T-helper 2 cell (primary cell): Measurements from ENCODE around the gene CDKN2D.
A peak's percentile ranks its signal among the peaks of the same experiment; 100 is the strongest.
"Not testable (repeated sequence)": the region's sequence is repeated elsewhere in the genome, so short reads cannot be mapped to it uniquely, and the experiment has no call there.

Source experiments
- DNase-seq, 5 experiments: peaks; one replicate each; pipeline versions ENCODE4 v3.0.0 to v3.0.0-alpha.2; 2012 to 2022

The CDKN2D gene

DNA sequence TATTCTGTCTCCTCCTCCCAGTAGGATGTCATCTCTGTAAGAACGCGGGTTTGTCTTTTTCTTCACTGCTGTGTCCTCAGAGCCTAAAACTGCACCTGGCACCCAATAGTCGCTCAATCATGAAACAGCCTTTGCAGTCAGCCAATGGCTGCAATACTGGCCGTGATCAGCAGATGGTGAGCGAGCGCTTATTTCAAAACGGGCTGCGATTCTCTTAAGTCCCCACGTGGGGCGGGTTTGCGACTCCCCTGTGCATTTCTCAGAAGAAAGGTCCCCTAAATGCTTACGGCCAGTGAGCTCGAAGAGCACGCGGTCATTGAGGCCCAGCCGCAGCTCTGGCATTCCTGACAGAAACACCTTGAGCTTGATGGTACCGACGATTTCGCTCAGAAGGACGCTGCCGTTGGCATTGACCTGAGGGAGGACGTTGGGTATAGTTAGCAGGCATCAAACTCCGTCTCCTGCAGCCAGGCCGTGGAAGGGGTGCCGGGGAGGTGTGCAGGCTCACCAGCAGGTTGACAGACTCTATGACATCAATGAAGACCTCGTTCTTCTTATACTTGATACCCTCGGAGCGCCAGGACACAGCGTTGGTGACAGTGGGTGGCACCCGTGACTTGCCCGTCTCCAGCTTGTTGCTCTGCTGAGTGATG lies 12.3 kb upstream of the CDKN2D start:
- DNase-seq = peak; percentile 67 to 90 (median 80)

DNA sequence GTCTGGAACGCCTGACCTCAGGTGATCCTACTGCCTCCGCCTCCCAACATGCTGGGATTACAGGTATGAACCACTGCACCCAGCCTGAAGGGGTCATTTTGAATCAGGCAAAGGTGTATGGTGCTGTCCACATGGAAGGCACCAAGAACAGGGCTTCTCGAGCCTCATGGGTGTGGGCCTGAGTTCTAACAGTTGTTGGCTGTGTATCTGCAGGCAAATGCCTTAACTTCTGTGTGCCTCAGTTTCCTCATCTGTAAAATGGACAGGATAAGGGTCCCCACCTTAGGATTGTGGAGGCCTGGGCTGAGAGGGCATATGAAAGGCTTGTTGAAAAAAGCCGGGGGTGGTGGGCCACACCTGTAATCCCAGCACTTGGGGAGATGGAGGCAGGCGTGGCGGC lies 9.2 kb upstream of the CDKN2D start:
- no peak for DNase-seq

DNA sequence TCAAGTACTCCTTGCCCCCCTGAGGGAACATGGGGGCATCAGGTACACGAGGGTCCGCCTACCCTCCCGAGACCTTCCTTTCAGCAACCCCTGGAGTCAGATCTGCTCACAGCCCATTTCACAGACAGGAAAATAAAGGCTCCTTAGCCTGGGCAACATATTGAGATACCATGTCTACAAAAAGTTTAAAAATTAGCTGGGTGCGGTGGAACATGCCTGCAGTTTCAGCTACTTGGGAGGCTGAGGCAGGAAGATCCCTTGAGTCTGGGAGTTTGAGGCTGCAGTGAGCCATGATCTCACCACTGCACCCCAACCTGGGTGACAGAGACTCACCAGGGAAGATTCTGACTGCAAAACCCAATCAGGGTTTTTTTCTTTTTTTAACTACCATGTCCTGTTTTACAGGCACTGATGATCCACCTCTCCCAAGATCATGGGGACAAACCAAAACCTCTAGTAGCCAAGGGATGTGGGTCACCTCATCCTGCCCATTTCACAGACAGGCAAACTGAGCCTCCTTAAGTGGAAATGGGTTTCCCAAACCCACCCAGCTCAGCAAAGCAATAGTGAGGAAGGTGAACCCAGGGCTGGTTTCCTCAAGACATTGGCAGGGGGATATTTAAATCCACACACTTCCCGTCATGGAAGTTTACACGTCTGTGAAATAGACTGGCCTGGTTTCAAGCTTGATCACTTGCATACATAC lies 6.4 kb upstream of the CDKN2D start:
- DNase-seq = no peak

DNA sequence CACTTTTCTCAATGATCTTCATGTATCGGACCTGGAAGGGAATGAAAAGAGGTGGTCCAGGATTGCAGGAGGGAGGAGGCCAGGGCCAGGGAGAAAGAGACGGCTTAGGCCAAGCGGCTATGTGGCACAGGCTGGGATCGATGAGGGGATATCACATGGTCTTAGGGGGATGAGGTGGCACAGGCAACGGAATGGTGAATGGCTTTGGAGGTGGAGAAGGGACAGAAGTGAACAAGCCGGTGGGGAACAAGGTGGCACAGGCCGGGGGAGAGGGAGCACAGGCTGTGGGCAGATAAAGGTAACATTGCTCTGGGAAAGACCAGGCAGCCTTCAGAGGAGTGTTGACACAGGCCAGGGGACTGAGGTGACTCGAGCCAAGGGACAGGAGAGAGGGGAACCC lies 5.7 kb upstream of the CDKN2D start:
- DNase-seq = no peak

DNA sequence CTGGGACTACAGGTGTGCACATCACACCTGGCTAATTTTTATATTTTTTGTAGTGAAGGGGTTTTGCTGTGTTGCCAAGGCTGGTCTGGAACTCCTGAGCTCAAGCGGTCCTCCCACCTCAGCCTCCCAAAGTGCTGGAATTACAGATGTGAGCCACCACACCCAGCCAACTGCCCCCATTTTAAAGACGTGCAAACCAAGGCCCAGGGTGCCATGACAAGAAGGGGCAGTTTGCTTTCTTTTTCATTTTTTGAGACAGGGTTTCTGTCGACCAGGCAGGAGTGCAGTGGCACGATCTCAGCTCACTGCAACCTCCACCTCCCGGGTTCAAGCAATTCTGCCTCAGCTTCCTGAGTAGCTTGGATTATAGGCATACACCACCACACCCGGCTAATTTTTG lies 5.0 kb upstream of the CDKN2D start:
- not testable (repeated sequence) for DNase-seq

DNA sequence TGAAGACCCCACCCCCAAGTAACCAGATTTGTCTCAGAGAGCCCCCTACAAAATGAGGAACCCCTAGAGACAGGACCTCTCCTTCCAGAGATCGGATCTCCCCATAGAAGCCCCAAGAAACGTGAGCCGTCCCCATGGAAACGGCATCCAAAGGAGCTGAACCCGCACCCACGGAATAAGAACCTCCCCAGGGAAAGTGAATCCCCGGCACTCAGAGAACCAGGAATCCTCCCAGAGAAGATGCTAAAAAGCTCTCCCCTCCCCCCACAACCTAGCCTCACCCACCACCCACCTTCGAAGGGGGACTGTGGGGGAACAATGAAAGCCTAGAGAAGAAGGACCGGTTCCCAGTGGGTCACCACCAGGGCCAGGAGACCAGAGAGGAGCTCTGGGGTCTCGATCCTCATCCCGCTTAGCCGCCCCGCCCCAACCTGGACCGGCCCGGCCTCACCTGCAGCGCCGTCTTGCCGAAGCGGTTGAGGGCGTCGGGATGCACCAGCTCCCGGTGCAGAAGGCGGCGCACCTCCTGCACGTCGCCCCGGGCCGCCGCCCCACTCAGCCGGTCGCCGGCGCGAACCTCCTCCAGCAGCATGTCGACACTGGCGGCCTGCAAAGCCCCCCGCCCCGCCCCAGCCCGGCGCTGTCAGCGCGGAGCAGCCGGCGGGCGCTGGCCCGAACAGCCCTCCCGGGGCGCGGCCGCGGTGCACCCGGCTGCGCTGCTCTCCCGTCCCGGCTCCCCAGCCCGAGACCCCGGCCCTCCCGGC lies 535 bp downstream of the CDKN2D start:
- peak in 4 of 5 experiments; percentile 37 to 85 (median 64) for DNase-seq

DNA sequence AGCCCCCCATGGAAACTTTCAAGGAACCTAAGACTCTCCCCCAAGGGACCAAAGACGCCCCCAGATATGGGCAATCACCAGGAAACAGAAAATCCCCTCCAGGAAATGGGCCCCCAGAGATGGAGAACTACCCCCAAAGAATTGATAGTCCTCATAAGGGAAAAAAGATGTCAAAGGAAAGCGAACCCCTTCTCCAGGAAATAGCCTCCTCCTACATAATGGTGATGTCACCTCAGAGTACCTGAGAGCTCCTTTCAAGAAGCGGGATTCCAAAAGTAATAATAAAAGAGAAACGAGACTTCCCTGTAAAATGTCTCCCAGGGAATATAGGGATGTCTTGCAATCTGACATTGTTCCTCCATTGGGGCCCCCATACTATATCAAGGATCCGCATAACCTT lies 1.1 kb downstream of the CDKN2D start:
- DNase-seq = no peak

DNA sequence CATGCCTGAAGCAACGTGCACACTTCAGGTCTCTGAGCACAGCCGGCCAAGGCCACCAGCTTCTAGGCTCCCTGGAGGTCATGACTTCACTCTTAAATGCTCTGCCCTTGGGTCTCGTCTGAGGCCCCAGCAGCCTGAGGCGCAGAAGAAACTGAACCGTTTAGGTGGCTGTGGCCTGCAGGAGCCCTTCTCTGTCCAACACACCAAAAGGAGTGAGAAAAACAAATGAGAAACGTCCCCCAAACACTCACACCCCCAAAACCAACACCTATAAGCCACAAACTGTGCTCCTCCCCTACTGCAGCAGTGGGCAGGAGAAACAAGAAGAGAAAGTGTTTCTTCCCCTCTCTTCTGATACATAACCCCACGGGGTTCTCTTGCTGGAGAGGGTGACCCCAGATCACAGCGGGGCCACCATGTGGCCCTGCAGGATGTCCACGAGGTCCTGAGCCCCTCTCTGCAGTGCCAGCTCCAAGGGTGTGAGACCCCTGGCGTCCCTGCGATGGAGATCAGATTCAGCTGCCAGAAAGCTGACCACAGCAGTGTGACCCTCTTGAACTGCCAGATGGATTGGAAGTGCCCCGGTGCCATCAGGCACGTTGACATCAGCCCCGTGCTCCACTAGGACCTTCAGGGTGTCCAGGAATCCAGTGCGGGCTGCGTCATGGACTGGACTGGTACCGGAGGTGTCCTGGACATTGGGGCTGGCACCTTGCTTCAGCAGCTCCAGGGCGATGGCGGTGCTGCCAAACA lies 1.9 kb downstream of the CDKN2D start:
- peak in 4 of 5 experiments; percentile 20 to 88 (median 53) for DNase-seq

DNA sequence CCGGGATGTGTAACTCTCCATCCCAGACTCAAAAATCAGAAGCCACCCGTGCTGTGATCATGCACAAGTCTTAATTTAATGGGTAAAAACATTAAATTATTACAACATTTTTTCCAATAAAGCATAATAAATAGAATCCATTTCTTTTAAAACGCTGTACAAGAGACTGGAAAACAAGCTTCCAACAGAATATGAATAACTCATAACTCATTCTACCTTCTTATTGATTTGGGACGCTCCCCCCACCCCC lies 2.4 kb downstream of the CDKN2D start:
- DNase-seq = no peak

DNA sequence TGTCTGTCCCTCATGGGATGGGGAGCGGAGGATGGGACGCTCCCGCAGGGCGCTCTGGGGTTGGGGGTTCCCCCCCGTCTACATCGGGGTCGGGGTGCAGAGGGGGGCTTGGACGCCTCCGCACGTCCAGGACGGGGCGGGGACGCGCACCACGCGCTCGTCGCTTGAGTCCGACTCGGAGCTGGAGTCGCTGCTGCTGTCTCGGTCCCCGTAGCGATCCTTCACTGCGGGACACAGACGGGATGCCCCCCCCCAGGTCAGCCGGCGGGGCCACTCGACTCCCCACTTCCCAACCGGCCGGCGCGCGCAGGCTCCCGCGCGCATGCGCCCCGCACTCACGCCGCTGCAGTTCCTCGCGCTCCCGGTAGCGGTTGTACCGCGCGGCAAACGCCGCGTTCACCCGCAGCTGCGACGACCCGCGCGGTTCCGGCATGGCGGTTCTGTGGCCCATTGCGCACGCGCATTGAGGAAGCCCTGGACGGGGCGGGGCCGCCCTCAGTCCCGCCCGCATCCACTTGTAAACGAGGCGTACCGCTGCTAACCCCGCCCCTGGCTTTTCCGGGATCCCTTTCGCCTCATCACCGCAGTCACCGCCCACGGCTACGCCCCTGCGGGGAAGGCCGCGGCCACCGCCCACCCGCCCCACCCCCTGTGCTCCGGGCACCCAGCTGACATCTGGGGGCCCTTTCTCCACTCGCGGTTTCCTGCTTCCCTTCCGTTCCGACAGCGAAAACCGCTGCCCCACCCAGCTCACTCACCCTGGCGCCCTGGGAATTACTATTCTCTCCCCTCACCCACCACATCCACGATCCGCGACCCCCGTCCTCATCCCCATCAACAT lies 3.0 kb downstream of the CDKN2D start, which contains the start of gene KRI1:
Gene KRI1 (minus strand): TSS at position 444 of the 841 bp plus-strand sequence. CDS start 11 bp downstream, at position 433.
- peak; percentile 93 to 99 (median 98) for DNase-seq

DNA sequence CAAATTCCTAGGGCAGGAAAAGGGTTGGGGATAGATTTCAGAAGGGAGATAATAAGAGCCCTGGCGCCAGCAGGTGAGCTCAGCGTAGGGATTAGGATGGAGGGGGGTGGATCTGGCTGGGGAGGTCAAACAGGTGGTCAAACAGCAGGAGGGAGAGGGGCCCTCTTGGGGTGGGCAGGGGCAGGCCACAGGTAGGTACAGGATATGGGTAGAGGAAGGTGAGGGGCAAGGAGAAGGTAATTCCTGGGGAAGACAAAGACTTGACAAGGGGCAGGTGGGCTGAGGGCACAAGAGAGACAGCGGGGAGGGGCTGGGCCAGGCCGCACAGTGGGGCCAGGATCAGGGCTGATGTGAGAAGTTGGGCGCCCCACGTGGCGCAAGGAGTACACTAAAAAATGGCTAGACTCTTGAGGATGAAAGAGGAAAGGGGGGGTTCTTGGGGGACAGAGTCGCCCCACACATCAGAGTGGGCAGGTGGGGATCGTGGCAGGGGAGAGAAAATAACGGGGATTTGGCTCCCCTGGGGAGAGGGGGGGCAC lies 3.7 kb downstream of the CDKN2D start:
- peak in 4 of 5 experiments; percentile 35 to 79 (median 40) for DNase-seq

DNA sequence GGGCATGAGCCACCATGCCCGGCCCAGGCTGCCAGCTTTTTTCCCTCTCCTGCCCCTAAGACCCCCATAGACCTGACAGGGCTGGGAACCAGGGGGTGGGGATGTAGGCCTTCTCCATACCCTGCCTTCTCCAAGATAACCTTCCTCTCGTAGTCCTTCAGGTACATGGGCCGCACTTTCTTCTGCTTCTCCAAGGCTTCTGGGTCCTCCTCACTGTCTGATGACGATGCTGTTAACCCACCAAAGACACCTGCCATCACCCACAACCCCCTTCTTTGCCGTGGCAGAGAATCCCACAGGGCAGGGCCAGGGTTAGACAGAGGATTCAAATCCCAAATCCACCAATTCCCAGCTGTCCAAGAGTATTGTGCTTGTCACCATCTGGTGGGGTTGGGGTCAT lies 6.2 kb downstream of the CDKN2D start:
- no peak for DNase-seq

DNA sequence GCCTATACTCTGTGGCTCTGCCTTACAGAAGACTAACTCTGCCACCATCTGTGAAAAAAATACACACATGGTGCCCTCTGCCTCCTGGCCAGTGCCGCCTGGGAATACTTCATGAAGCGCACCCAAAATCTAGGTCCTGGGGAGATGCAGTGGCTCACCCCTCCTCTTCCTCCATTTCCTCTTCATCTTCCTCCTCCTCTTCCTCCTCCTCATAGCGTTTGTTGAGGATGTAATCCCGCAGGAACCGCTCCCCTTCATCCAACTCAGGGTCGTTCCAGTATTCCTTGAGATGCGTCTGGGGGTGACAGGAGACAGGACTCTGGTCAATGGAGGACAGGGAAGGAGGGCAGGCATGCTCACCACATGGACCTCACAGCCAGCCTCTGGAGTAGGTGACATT lies 8.6 kb downstream of the CDKN2D start:
- DNase-seq = no peak

DNA sequence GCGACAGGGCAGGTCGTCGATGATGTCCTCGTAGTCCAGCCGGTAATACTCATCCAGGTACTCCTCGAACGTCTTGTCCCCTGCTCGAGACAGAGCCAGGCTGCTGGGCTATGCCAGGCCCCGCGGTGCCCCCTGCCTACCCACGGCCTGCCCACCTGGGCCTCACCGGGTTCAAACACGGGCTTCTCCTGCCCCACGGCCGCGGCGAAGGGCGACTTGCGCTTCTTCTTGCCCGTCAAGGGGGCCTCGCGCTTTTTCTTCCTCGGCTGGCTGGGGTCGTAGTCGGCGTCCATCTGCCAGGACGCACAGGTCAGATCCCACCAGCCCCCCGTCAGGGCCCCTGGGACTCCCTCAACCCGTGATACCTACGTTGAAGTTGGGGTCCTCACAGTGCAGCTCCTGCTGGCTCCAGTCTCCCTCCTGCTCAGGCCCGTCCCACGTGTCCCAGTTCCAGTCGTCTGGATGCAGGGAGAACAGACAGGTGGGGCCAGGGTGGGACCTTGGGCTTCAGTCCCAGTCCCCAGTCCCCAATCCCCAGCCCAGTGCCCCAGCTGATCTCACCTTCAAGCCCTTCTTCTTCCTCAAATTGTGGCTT lies 11.1 kb downstream of the CDKN2D start:
- DNase-seq = no peak

DNA sequence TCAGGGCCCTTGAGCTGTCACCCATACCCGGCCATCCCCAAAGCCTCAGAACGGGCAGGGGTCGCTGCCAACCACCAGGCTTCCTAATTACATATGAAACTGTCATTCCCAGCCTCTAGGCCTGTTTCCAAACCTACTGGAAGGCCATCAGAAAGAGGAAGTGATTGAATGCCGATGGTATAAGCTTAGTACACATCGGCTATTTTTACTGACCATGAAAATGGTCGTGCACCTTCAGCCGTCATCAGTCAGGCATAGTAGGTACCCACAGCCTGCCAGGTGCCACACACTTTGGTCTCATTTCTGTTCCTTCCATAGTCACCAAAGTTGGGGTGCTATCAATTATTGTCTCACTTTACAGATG lies 13.2 kb downstream of the CDKN2D start:
- DNase-seq = no peak

DNA sequence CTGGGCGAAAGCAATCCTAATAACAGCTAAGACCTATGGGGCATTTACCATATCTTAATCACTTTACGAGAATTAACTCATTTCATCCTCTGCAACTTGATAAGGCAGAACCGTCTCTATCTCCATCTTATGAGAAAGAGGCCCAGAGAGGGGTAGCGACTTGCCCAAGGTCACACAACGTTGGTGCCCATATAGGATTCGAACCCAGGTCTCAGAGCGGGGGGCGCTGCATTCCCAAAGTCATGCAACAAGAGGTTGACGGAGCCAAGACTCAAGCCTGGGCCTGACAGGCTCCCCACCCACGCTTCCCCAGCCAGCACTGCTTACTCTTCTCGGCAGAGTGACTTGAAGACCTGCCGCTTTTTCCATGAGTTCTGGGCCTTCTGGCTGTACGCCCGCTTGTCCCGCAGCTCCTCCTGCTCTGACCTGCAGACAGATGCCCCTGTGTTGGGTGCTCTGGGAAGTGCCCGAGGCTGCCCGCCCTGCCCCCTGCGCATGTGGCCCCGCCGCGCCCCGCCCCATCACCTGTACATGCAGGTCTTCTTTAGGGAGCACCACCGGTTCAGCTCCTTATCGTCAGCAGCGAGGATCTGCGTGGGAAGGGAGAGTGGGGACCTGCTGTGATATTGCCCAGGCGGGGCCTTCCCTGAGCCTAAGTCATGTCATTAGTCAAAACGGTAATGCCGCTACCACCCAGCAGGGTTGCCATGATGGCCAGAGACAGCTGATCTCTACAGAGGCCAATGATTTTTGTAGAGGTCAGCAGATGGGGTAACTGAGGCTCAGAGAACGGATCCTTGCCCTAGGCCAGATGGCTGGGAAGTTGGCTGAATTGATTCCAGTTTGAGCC lies 13.8 kb downstream of the CDKN2D start:
- DNase-seq = no peak

DNA sequence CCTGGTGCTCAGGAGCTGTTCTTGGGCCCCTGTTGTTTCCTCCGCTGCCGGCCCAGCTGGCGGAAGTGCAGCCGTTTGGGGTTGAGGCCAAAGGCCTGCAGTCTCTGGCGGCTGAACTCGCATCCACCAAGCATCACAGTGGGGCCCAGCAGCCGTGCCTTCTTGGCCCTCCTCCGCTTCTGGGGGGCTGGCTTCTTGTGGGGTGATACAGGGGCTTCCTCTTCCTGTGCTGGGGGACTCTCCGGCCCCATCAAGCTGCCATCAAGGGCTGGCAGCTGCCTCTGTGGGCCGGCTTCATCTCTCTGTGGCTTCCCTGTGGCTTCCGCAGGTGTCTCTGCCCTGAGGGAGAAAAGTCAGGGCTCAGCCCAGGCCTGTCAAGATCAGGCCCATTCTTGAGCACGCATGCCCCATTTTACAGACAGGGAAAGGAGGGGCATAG lies 14.8 kb downstream of the CDKN2D start:
- DNase-seq = peak in 3 of 5 experiments; percentile 48 to 89 (median 84)

DNA sequence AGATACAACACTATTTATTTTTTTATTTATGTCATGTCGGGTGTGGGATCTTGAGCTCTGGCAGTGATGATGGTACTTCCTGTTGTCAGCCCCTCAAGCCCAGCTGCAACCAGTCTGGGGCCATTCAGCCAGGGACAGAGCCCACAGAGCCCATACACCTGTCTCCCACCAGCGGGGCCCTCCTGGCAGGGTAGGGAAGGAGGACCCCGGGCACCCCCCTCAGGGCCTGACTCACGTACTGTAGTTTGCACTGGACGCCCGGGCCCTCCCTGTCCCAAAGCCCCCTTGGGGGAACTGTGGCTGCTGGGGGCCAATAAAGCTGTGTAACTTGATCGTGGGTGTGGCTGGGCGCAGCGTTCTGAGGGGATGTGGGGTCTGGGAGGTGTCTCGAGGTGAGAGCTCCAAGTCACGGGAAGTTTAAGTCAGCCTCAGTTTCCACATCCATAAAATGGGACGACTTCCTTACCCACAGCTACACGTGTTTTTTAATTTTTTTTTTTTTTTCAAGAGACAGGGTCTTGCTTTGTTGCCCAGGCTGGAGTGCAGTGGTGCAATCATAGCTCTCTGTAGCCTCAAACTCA lies 15.6 kb downstream of the CDKN2D start:
- DNase-seq = no peak

DNA sequence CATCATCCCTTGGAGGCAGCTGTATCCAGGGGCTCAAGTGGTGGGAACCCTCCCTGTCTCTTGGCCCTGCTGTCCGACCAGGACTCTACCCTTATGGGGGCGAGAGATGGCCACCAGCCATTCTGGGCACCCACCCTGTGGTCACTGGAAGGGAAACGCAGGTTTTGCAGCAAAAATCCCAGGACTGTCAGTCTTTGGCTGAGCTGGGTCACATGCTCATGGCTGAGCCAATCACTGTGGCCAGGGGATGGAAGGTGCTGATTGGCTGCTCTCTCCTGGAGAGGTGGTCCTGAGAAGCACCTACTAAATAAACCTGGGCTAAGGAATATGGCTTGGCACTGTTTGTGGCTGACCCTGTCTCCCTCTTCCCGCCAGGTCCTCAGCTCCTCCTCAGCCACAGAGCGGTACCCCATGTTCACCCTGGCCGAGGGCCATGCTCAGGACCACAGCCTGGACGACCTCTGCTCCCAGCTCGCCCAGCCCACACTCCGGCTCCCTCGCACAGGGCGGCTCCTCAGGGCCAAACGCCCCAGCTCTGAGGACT lies 16.2 kb downstream of the CDKN2D start:
- peak in 1 of 5 experiments; percentile 42 for DNase-seq
